ENCODE data around the gene PNPLA3.

GRCh38 chr22:43886231-43886630, 37.4 kb upstream of the PNPLA3 start:
- TF ChIP-seq EZH2phosphoT487 (IDR thresholded peaks at IDR 0.05; ENCODE audit: borderline replicate concordance, low read length): no peak
- no peak for TF ChIP-seq CTCF (conservative IDR thresholded peaks at IDR 0.05; ENCODE audit: low read depth, low read length)
- TF ChIP-seq EZH2 (IDR thresholded peaks at IDR 0.05; ENCODE audit: low read length, unreplicated experiment): no peak
